Central memory CD8-positive, alpha-beta T cell (primary cell): ENCODE results near the gene RPLP2.

Experiments used
- ATAC-seq: fragments of 150-1000 bp; cut with Tn5 transposase; replicated peaks from 2 replicates; pipeline ENCODE4 v1.10.0; 2022; ENCODE audit warnings: mild to moderate bottlenecking, moderate FRiP score, moderate number of reproducible peaks; ENCODE audit not compliant: poor library complexity, severe bottlenecking; ENCODE audit errors: extremely low read depth
- DNase-seq, 2 donors: peaks; one replicate each; pipeline ENCODE4 v3.0.0; 2021; ENCODE audit warnings: low spot score in 2 of 2
- H3K27ac Mint-ChIP-seq: one replicate; pipeline ENCODE4 v1.8.0; 2022; ENCODE audit warnings: low read depth, mild to moderate bottlenecking, moderate library complexity, mixed read lengths
- H3K27me3 Mint-ChIP-seq: one replicate; pipeline ENCODE4 v1.8.0; 2022; ENCODE audit warnings: mixed read lengths
- H3K36me3 Mint-ChIP-seq: one replicate; pipeline ENCODE4 v1.8.0; 2022; ENCODE audit warnings: mild to moderate bottlenecking, moderate library complexity, mixed read lengths; ENCODE audit not compliant: insufficient read depth
- H3K4me1 Mint-ChIP-seq: one replicate; pipeline ENCODE4 v1.8.0; 2022; ENCODE audit warnings: mixed read lengths
- H3K4me3 Mint-ChIP-seq: one replicate; pipeline ENCODE4 v1.8.0; 2022; ENCODE audit warnings: mild to moderate bottlenecking, moderate library complexity, mixed read lengths
- H3K9me3 Mint-ChIP-seq: one replicate; pipeline ENCODE4 v1.8.0; 2022; ENCODE audit warnings: mixed read lengths

RPLP2 gene

DNA sequence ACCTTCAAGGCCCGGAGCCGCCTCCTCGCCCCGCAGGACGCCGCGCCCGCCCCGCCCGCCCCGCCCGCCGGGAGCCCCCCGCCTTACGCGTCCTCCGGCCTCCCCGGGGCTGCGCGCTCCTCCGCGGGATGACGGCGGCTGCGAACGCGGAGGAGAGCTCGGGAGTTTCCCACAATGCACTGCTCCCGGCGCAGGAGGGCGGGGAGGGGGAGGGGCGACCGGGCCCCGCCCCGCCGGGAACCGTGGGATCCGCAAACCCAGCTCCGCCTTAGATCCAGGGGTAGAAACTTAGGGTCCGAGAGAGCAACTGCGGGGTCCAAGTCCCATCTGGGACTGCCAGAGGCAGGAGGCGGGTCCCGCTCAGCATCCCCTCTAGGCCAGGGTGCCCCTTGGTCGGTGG is 19.8 kb upstream of the RPLP2 start, which contains the start of gene CEND1:
TSS of gene CEND1 (minus strand) at position 148 of the 400 bp plus-strand sequence. CDS start 1,514 bp downstream, outside the sequence.
- no peak within 1 kb of the TSS for H3K4me3 Mint-ChIP-seq
- peaks cover 6% of the 10 kb centered on the region for H3K4me1 Mint-ChIP-seq

DNA sequence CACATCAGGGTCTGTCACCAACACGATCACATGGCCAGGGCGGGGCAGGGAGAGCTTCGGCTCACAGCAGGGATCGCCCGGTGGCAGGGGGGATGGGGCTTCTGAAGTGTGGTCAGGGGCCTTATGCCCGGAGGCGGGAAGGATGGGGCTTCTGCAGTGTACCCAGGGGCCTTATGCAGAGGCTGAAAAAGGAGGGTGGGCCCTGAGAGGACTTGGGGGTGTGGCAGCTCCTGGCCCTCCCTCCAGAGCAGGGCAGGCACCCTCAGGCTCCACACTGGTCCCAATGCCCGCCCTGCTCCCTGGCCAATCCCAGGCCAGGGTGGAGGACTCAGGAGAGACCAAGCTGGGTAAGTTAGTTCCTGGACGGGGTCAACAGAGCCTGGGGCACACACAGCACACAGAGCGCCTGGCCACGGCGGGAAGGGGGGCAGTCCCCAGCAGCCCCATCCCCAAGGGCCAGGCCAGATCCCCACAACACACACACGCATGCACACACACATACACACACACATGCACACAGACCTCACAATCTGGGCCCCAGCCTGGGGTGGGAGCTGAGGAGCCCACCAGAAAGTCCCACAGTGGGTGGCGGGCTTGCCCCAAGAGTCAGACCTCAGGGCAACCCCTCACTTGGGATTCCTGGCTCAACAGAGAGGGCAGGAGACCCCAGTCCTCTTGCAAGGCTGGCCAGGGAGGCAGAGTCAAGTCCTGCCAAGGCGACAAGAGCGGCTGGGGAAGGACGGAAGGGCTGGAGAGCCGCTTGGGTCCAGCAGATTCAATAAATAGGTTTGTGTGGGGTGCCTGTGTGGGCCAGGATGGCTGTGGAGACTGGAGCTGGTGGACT is 18.8 kb upstream of the RPLP2 start:
- DNase-seq (no peak), ATAC-seq (no peak)
- peak overlapping the region; percentile 23 for H3K4me3 Mint-ChIP-seq
- H3K27ac Mint-ChIP-seq = no peak overlapping the region
- H3K36me3 Mint-ChIP-seq = peaks cover 14% of the 10 kb centered on the region
- no peaks in the 10 kb centered on the region for H3K9me3 Mint-ChIP-seq
- H3K4me1 Mint-ChIP-seq = peaks cover 6% of the 10 kb centered on the region
- H3K27me3 Mint-ChIP-seq = no peaks in the 10 kb centered on the region

More for the DNA sequence above, 19.8 kb upstream of the RPLP2 start, which contains the start of gene CEND1:
- peaks cover 12% of the 10 kb centered on the region for H3K36me3 Mint-ChIP-seq
- no peaks in the 10 kb centered on the region for H3K9me3 Mint-ChIP-seq
- DNase-seq (no peak), ATAC-seq (peak; percentile 32)
- H3K27me3 Mint-ChIP-seq = no peaks in the 10 kb centered on the region
- H3K27ac Mint-ChIP-seq = no peak within 1 kb of the TSS

GRCh38 chr11:791658-792534 is 17.9 kb upstream of the RPLP2 start:
- H3K36me3 Mint-ChIP-seq = peaks cover 17% of the 10 kb centered on the region
- no peaks in the 10 kb centered on the region for H3K27me3 Mint-ChIP-seq
- DNase-seq (no peak), ATAC-seq (no peak)
- no peak overlapping the region for H3K27ac Mint-ChIP-seq
- peaks cover 9% of the 10 kb centered on the region for H3K4me1 Mint-ChIP-seq
- H3K4me3 Mint-ChIP-seq = no peak overlapping the region
- H3K9me3 Mint-ChIP-seq = no peaks in the 10 kb centered on the region

DNA sequence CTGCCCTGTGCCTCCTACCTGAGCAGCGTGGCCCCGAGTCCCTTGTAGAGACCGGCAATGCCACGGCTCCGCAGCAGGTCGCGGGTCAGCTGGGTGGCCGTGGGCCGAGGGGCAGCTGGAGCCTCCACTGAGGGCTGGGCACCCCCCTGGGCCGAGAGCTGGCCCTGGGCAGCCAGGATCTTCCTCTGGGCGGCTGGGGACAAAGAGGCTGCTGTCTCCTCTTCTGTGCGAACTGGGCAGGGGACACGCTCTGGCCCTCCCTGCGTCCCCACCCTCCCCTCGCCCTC is 17.3 kb upstream of the RPLP2 start:
- DNase-seq (no peak), ATAC-seq (no peak)
- H3K4me1 Mint-ChIP-seq = peaks cover 15% of the 10 kb centered on the region
- no peaks in the 10 kb centered on the region for H3K9me3 Mint-ChIP-seq
- H3K27ac Mint-ChIP-seq = no peak overlapping the region
- peaks cover 19% of the 10 kb centered on the region for H3K36me3 Mint-ChIP-seq
- no peaks in the 10 kb centered on the region for H3K27me3 Mint-ChIP-seq
- no peak overlapping the region for H3K4me3 Mint-ChIP-seq

GRCh38 chr11:792873-793272 is 16.9 kb upstream of the RPLP2 start:
- no peak for ATAC-seq
- Mint-ChIP-seq H3K27me3 (no peaks in the 10 kb centered on the region), H3K9me3 (no peaks in the 10 kb centered on the region), H3K27ac (no peak overlapping the region), H3K4me1 (peaks cover 15% of the 10 kb centered on the region), H3K36me3 (peaks cover 19% of the 10 kb centered on the region), H3K4me3 (no peak overlapping the region)
- no peak for DNase-seq

- Mint-ChIP-seq H3K36me3 (peaks cover 19% of the 10 kb centered on the region), H3K27ac (no peak overlapping the region), H3K9me3 (no peaks in the 10 kb centered on the region), H3K4me3 (no peak overlapping the region), H3K4me1 (peaks cover 15% of the 10 kb centered on the region), H3K27me3 (no peaks in the 10 kb centered on the region)
- ATAC-seq (no peak), DNase-seq (no peak)
Measured at GRCh38 chr11:793556-793955, 16.2 kb upstream of the RPLP2 start.

DNA sequence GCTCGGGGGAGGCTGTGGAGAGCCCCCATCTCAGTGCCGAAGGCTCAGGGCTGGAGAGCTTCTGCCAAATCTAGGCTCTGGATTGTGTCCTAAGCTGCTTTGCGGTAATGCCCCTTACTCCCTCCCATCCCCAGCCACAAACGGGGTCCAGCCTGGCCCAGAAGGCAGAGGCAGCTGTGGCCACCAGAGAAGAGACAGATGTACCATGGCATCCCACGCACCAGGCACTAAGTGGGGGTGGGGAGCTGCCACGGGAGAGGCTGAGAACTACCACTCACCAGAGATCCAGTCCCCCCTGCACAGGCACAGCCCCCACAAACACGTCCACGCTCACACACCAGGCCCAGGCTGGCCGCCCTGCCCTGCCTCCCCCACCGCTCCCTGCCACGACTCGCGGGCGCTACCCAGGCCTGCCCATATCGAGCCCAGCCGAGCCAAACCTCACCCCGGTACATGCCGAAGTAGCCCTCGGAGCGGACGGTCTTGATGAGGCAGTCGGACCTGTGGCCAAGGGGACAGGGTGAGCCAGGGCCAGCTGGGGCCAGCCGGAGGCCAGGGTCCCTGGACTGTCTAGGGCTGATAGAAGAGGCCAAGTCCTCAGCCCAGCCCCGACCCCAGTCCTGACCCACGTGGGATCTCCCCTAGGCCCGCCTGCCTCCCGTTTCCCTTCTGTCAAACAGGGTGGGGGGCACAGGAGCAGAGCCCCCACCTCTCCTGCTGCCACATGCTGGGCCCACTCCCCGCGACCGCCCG is 15.6 kb upstream of the RPLP2 start:
- Mint-ChIP-seq H3K9me3 (no peaks in the 10 kb centered on the region), H3K4me3 (peak overlapping the region; percentile 91), H3K27ac (no peak overlapping the region), H3K27me3 (no peaks in the 10 kb centered on the region), H3K36me3 (peaks cover 21% of the 10 kb centered on the region), H3K4me1 (peaks cover 15% of the 10 kb centered on the region)
- DNase-seq (no peak), ATAC-seq (no peak)

GRCh38 chr11:794766-795633 is 14.8 kb upstream of the RPLP2 start:
- peaks cover 21% of the 10 kb centered on the region for H3K36me3 Mint-ChIP-seq
- H3K4me3 Mint-ChIP-seq = peak overlapping the region; percentile 91

DNA sequence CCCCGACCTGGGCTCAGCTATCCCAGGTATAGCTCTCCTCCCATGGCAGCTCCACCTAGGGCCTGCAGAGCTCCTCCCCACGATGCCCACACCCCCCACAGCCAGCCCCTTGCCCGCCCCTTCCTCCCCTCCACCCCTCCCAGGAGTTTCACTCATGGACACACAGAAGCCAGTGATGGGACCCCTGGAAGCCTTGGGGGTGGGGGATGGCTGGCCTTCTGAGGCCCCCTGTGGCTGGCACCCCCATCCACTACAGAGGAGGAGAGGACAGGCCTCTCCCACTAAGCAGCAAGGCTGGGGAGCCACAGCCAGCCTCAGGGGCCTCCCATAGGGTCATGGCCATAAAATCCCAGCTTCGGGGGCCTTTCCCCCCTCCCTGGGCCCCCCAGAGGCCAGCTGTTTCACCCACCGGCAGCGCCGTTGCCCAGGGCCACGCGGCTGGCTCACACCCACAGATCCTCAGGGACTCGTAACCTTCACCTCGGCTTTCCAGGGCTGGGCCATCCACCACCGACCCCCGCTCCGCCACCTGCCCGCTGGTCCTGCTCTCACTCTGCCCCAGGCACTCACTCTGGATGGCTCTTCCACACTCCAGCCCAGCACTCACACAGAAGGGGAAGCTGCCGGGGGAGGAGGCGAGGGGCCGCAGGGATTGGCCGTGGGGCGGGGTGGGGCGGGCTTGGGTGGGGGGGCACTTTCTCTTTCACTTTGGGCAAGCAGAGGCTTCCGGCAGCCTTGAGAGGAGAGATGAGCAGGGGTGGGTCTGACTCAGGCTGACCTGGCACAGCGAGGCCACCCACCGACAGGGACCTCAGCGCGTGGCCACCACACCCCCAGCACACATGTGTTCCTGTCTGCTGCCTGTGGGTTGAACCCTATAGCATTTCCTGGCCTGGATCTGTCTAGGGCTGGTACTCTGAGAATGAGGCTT is 13.9 kb upstream of the RPLP2 start:
- ATAC-seq = peak; percentile 42
- H3K4me1 Mint-ChIP-seq = peaks cover 15% of the 10 kb centered on the region

More at GRCh38 chr11:794766-795633, 14.8 kb upstream of the RPLP2 start:
- DNase-seq (no peak), ATAC-seq (no peak)
- H3K27ac Mint-ChIP-seq = peak overlapping the region; percentile 92
- no peaks in the 10 kb centered on the region for H3K27me3 Mint-ChIP-seq
- peaks cover 15% of the 10 kb centered on the region for H3K4me1 Mint-ChIP-seq
- H3K9me3 Mint-ChIP-seq = no peaks in the 10 kb centered on the region

DNA sequence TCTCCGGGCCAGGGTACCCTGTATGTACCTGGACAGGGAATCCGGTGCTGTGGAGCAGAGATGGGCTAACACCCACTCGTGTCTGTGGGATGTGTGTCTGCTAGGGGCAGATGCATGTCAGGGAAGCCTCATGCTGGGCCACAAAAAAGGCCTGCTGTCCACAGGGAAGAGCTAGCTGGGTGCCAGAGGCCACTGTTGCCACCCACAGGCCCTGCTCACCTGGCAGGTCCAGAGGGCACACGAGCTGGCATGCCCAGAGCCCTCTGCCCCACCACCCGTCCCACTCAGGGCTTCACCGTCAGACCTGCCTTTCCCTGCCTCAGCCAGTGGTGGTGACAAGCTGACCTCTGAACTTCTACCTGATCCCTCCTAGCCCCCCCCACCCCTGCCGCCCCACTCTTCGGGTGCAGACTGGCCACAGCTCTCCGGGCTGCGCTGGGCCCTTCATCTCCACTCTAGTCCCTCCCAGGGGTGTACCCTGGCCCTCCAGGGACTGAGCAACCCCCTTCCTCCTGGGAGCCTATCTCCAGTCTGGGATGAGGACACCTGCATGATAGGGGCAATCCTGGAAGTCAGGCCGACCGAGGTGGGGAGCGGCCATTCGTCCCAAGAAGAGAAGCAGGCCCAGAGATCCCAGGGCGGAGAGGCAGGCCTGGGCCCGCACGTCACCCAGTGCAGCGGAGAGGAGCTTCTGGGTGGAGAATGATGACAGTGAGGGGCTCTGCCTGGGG is 13.0 kb upstream of the RPLP2 start:
- ATAC-seq (no peak), DNase-seq (no peak)
- Mint-ChIP-seq H3K4me3 (peak overlapping the region; percentile 91), H3K9me3 (no peaks in the 10 kb centered on the region), H3K4me1 (peaks cover 15% of the 10 kb centered on the region), H3K36me3 (peaks cover 19% of the 10 kb centered on the region), H3K27me3 (no peaks in the 10 kb centered on the region), H3K27ac (peak overlapping the region; percentile 92)

More for the DNA sequence above, 13.9 kb upstream of the RPLP2 start:
- Mint-ChIP-seq H3K27ac (peak overlapping the region; percentile 92), H3K9me3 (no peaks in the 10 kb centered on the region), H3K27me3 (no peaks in the 10 kb centered on the region), H3K4me3 (peak overlapping the region; percentile 91), H3K36me3 (peaks cover 21% of the 10 kb centered on the region)
- DNase-seq = peak in 1 of 2 donors; percentile 52
